ENCODE data around the gene FOCAD. TPM values are rescaled to one million over a fixed set of nuclear protein-coding genes. Genes with fewer than 3 reads are reported as not detected.

Gene FOCAD
- total and polyA plus RNA-seq, 12 donors: 11.7 to 41.3 (median 31.2) TPM

- ATAC-seq (no peak), DNase-seq (no peak)
- no peak overlapping the region for H3K27ac ChIP-seq
- no peak overlapping the region for H3K4me3 ChIP-seq
- TF ChIP-seq CTCF (IDR thresholded peaks at IDR 0.05): no peak
- intact Hi-C loops (cut with DNase I): no loop called here
- peaks cover 0 to 6% (median 0%) of the 10 kb centered on the region in 11 donors for H3K9me3 ChIP-seq
- no peaks in the 10 kb centered on the region for H3K27me3 ChIP-seq
- peaks cover 0 to 39% (median 9%) of the 10 kb centered on the region in 9 donors for H3K36me3 ChIP-seq
- H3K4me1 ChIP-seq: no peaks in the 10 kb centered on the region
- WGBS, 2 donors: 100% methylated on average over 1 of the region's 1 CpG
Observed at GRCh38 chr9:20921362-20921761, 237.3 kb downstream of the FOCAD start.

- ATAC-seq: no peak
- H3K27me3 ChIP-seq: no peaks in the 10 kb centered on the region
- H3K4me1 ChIP-seq: peaks cover 0 to 18% (median 7%) of the 10 kb centered on the region in 9 donors
- no peak overlapping the region for H3K27ac ChIP-seq
- no peak for TF ChIP-seq CTCF (IDR thresholded peaks at IDR 0.05)
- no peaks in the 10 kb centered on the region for H3K9me3 ChIP-seq
- no peak for DNase-seq
- H3K4me3 ChIP-seq: no peak overlapping the region
- WGBS, 2 donors: 95% methylated on average over 1 of the region's 1 CpG
- intact Hi-C loops (cut with DNase I): no loop called here
- H3K36me3 ChIP-seq: peaks cover 0 to 24% (median 4%) of the 10 kb centered on the region in 9 donors
Observed at GRCh38 chr9:20925256-20926045, 241.4 kb downstream of the FOCAD start.

GRCh38 chr9:20929276-20929675 lies 245.2 kb downstream of the FOCAD start:
- Histone ChIP-seq H3K36me3 (peaks cover 0 to 45% (median 12%) of the 10 kb centered on the region in 9 donors), H3K27me3 (no peaks in the 10 kb centered on the region), H3K27ac (no peak overlapping the region), H3K9me3 (no peaks in the 10 kb centered on the region), H3K4me3 (no peak overlapping the region), H3K4me1 (peaks cover 0 to 18% (median 7%) of the 10 kb centered on the region in 9 donors)
- 36 to 41% methylated on average over 5 of the region's 5 CpGs for WGBS, 2 donors
- TF ChIP-seq CTCF (IDR thresholded peaks at IDR 0.05): no peak
- ATAC-seq: no peak
- intact Hi-C loops (cut with DNase I): no loop called here
- DNase-seq: no peak

- no peak for TF ChIP-seq CTCF (IDR thresholded peaks at IDR 0.05)
- intact Hi-C loops (cut with DNase I): loop anchor here in 2 of 10 donors (10.0 kb wide), 2 partner anchors 46 to 306 kb away; partner anchors contain the start of gene MLLT3 (in 2 of the 2)
- Histone ChIP-seq H3K4me3 (no peak overlapping the region), H3K4me1 (peaks cover 0 to 18% (median 7%) of the 10 kb centered on the region in 9 donors), H3K27ac (no peak overlapping the region), H3K9me3 (no peaks in the 10 kb centered on the region), H3K36me3 (peaks cover 0 to 56% (median 8%) of the 10 kb centered on the region in 9 donors), H3K27me3 (no peaks in the 10 kb centered on the region)
- DNase-seq: no peak
- no peak for ATAC-seq
- WGBS, 2 donors: 80 to 97% methylated on average over 1 of the region's 1 CpG
Observed at GRCh38 chr9:20930836-20931235, 246.8 kb downstream of the FOCAD start.

Measured in heart right ventricle (tissue), 16 donors.